DMS53 treated with DMSO at 0.1 percent for 48 hours (cell line): ENCODE data around the gene HTR3B.
"Not testable (repeated sequence)": the region's sequence is repeated elsewhere in the genome, so short reads cannot be mapped to it uniquely, and the experiment has no call there.

ENCODE experiments used
- DNase-seq: peaks from one replicate; lab custom pipeline; 2025; ENCODE audit not compliant: unreplicated experiment; lab: John Stamatoyannopoulos, UW

Gene HTR3B

DNA sequence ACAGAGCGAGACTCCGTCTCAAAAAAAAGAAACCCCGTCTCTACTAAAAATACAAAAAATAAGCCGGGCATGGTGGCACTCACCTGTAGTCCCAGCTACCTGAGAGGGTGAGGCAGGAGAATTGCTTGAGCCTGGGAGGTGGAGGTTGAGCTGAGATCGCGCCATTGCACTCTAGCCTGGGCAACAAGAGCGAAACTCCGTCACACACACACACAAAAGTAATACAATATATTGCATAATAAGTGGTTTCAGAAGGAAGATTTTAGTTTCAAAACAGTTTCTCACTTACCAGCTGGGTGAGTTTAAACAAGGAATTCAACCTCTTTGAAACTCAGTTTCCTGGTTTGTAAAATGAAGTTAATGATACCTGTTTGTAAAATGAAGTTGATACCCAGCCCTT, 37.7 kb downstream of the HTR3B start:
- DNase-seq = no peak

DNA sequence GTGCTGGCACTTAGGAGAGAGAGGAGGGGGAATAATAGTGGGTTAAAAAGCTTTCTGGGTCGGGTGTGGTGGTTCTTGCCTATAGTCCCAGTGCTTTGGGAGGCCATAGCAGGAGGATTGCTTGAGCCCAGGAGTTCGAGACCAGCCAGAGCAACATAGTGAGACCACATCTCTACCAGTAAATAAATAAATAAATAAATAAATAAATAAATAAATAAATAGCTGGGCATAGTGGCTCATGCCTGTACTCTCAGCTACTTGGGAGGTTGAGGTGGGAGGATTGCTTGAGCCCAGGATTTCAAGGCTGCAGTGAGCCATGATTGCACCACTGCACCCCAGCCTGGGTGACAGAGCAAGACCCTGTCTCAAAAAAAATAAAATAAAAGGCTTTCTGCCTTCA, 41.6 kb downstream of the HTR3B start:
- not testable (repeated sequence) for DNase-seq

DNA sequence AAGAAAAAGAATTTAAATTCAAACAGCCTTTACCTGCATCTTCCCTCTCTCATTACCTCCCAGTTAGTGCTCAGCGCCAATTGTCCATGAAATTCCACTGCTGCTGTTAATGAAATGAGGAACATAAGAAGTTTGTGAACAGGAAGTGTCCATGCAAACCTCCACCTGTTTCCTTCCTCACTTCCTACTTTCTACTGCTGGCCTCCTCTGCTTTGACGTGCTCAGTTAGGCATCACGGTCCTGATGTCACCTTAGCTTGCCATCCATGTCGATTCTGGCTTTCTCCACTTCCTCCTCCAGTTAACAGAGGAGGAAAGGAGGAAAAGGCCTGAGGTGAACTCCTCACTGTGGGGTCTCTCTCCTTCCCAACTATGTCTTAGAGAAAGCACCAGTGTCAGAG, 43.4 kb downstream of the HTR3B start:
- DNase-seq = no peak

DNA sequence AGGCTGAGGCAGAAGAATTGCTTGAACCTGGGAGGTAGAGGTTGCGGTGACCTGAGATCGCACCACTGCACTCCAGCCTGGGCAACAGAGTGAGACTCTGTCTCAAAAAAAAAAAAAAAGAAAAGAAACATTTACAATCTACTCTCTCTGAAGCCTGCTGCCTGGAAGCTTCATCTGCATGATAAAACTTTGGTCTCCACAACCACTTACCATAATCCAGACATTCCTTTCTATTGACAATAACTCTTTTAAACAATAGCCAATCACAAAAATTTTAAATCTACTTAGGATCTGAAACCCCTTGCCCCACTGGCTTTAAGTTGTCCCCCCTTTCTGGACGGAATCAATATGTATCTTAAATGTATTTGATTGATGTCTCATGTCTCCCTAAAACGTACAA, 45.3 kb downstream of the HTR3B start:
- no peak for DNase-seq

DNA sequence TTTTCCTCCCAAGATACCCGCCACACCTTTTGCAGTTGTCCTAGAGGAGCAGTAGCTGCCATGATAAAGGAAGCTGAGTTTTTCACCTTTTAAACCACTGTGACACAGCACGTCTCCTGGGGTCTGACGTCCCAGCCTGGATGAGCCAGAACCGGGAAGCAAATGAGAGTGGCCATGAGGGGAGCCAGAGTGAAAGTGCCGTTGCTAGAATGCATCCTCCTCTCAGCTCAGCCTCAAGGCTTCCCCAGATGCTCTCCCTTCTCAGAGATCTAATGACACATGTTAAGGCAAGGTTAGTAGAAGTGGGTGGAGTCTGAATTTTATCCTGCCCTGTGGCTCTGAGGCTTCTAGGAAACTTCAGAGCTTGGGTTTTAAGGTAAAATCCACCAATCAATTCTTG, 46.9 kb downstream of the HTR3B start:
- no peak for DNase-seq

DNA sequence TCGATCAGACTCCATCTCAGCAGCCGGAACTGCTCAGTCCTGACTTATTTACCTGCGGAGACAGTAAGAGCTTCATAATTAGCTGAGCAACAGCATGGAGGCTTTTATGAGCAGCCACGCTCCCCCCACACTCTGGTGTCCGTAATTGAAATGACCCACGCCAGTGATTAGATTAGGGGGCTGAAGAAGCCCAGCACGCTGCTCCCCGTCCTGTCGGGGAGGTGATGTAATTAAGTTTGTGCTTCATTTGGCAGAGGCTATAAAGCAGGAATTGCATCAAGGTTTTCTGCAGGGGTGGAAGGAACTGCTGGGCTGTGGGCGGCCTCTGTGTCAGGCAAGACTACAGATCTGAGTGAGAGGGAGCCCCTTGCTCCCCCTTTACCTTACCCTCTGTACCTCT, 47.5 kb downstream of the HTR3B start:
- DNase-seq = no peak

DNA sequence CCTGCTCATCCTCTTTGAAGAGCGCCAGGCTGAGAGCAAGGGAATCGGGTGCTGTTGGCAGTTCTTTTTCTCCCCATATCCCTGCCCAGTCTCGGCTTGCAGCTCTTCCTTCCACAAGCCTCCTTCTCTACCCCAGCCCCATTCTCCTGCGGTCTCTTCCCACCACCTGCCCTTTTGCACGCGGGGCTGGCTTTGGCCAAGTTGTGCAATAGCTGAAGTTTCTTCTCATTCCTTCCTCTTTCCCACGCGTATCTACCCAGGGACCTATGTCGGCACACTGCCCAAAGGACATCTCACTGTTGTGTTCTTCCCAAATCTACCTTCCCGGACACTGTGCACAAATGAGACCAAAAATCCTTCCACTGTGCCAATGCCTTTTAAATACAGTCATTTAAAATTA, 48.0 kb downstream of the HTR3B start:
- no peak for DNase-seq

DNA sequence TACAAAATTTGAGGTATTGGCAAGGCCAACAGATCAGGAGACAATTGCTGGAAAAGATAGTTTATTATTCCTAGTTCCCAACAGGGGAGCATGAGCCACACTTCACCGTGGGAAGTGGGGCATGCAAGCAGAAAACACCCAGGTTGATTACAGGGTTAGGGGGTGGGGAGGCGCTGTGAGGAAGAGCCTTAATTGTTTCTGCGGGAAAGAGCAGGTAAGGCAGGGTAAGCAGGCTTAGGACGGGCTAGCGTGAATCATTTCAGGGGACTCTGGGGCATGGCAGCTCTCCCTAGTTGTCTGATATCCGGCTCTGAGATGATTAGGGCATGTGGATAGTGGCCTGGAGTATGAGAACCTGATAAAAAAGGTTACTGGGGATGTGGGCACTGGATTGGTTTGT, 49.6 kb downstream of the HTR3B start:
- DNase-seq = no peak

DNA sequence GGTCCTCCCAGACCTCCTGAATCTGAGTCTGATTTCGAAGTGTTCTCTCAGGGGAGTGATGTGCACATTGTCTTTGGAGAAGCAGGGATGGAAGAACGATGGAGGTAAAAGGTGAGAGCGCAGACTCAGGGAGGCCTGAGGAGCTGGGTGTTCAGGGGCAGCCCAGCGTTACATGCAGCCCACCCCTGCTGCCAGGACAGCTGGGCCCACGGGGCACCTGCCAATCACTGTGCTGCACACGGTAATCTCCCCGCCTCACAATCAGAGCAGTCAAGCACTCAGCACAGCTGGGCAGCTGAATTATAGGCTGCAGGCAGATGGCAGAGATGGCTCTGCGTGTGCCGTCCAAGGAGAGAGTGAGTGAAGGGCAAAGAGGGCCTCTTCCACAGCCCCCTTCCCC, 52.4 kb downstream of the HTR3B start:
- DNase-seq = no peak

DNA sequence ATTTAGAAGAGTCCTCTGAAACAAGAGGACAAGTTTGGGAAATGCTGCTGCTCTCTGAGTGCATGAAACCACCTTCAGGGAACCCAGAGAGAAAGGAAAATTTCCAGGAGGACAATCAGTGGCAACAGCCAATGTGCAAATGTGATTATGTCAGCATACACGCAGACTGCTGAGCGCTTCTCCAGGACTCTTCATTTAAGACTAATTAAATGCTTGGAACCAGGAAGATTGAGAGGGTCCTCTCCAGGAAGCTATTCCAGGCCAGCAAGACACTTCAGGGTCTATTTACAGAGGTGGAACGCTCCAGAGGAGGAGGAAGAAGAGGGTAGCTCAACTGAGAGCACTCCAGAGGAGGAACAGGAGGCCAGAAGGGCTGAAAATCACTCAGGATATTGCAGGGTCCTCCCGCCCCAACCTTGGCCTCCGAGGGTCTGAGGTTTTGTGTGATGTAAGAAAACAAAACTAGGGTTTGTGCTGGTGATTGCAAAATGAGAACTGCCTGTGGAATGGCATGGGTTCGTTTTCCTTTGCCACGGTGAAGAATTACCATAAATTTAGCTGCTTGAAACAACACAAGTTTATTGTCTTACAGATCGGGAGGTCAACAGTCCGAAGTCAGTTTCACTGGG, 56.2 kb downstream of the HTR3B start:
- no peak for DNase-seq

DNA sequence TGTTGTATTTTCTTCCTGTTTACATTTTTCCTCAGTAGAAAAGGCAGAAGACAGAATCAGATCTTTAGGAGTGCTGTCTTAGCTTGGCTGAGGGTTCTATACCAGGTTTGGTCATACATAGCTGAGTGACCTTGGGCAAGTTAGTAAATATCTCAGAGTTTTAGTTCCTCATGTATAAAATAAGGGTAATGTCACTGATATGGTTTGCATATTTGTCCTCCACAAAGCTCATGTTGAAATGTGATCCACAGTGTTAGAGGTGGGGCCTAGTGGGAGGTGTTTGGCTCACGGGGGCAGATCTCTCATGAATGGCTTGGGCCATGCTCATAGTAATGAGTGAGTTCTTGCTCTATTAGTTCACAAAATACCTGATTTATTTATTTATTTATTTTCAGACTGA, 62.8 kb downstream of the HTR3B start:
- DNase-seq = no peak

DNA sequence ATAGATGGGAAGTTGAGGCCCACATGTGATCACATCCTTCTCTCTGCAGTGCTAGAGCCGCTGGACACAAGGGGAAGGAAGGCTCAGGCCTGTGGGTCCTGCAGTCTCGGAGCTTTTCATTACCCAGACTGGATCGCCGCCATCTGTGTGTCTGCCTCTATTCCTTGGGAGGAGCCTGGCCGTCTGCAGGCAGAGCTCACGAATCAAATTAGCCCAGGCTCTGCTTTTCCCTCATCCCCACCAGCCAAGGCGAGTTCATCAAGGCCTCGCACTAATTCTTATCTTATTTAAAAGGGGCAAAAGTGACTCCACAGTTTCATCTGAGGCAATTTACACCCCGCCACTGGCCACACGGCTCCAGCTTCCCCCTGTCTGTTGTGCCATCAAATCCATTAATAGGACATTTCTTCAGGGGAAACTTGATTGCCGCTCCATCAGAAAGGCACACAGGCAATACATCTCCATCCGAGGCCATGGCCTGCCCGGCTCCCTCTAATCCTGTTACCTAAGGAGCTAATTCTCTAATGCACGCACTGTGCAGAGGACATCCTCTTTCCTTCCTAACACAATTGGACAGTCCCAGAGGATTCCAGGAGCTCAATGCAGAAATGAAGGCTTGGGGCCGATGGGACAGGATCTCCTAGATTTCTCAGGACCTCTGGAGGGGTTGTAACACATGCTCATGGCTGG, 67.1 kb downstream of the HTR3B start:
- no peak for DNase-seq

DNA sequence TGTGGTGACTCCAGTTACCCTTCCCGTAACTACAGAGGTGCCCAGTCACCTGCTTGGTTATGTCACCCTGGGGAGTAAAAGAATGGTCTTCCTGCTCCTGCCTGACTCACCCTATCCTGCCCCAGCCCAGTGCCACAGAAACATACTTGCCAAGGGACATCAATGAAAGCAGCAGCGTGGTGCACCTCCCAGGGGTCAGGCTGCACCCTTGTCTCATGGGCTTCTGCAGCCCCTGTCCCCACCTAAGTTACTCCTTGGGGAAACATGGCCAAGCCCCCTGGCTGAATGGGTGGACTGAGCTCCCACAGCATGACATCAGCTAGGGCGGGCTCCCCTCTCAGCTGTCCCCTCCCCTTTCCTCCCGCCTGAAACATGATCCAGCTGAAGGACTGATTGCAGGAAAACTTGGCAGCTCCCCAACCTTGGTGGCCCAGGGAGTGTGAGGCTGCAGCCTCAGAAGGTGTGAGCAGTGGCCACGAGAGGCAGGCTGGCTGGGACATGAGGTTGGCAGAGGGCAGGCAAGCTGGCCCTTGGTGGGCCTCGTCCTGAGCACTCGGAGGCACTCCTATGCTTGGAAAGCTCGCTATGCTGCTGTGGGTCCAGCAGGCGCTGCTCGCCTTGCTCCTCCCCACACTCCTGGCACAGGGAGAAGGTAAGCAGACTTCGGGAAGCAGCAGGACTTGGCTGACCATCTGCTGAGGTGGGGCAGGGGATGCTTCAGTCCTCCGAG, 70.3 kb downstream of the HTR3B start, which contains the start of gene HTR3A:
Gene HTR3A (plus strand): TSS at position 368 of the 730 bp plus-strand sequence. CDS start 218 bp downstream, at position 586.
- DNase-seq = peak; percentile 89

DNA sequence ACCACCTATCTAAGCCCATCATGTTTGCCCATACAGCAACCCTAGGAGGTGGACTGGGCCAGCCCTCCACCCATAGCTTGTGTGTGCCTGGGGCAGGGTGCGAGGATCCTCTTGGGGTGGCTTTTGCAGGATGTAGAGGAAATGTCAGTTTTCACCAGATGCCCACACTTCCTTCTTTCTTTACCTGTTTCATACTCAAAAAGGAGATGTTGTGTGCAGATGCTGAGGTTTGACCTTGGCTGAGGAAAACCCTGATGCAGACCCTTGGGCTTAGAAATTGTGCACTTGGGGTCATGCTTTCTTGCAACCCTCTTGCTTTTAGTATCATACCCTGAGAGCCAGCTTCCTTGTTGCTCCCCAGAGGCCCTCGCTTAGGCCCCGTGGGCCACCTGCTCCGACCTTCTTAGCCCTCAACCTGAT, 72.5 kb downstream of the HTR3B start:
- no peak for DNase-seq

DNA sequence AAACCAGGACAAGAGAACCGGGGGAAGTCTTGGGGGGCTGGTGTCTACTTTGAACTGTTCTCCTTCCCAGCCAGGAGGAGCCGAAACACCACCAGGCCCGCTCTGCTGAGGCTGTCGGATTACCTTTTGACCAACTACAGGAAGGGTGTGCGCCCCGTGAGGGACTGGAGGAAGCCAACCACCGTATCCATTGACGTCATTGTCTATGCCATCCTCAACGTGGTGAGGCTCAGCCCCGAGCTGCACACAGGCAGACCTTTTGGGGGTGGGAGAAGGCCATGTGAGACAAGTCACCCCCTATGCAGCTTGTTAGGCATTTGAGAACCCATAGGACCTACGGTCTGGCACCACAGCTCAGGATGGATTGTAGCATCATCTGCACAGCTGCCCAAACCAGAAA, 73.1 kb downstream of the HTR3B start:
- no peak for DNase-seq

DNA sequence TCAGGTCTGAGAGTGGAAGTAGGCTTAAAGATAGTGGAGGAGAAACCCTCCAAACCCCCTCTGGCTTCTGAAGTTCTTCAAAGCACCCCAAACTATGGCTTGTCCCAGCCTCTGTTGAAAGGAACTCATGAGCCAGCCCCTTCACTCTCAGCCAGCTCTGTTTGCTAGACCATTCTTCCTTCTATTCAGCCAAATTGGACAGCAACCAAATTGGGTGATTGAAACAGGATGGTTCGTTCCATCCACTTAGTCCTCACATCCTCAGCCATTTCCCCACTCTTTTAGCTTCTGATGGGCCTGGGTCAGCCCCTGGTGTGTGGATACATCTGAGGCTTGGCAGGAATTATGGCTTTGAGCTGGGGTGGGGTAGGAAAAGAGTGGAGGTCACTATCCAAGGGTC, 74.8 kb downstream of the HTR3B start:
- DNase-seq = no peak

DNA sequence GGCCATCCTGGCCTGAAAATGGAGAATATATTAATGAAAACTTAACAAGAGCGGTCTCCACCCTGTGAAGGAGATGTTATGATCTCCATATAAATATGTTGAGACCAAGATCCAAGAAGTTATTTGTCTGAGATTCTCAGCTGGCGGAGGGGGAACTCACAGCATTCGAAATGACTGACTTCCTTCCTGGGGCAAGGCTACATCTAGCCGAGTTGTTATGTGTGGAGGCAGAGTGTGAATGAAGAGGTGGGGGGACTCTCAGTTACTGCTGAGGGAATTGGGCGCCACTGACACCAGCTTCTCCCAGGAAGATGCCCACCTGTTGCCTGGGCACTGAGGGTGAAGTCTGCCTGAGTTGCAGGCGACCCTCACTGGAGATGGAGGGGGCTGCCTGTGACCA, 76.2 kb downstream of the HTR3B start:
- no peak for DNase-seq

DNA sequence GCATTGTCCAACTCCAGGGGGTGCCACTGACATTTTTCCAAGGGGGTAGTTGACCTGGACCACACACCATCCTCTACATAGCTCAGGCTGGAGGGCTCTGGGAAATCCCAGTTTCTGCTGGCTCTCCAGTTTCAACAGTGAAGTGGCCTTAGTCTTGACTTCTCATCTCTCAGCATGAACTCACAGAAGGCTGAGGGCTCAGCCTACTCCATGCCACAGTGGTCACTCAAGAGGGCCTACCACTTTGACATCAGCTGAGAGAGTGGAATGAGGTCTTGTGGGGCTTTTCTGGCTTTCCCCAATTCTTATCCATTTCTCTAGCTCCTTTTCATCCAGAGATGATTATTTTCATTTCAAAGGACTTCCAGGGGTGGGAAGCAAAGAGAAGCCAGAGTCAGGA, 77.7 kb downstream of the HTR3B start:
- no peak for DNase-seq

DNA sequence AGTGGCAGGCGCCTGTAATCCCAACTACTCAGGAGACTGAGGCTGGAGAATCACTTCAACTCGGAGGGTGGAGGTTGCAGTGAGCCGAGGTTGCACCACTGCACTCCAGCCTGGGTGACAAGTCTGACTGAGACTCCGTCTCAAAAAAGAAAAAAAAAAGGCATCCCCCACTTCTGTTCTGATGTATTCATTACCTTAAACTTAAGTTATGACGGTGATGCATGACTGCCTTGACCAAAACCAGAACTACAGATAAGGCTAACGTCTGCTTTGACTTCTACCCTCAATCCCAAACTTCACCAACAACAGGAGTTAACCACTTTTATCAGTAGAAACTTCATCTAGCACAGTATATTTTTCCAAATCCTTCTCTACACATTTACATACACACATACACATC, 80.2 kb downstream of the HTR3B start:
- DNase-seq = no peak

DNA sequence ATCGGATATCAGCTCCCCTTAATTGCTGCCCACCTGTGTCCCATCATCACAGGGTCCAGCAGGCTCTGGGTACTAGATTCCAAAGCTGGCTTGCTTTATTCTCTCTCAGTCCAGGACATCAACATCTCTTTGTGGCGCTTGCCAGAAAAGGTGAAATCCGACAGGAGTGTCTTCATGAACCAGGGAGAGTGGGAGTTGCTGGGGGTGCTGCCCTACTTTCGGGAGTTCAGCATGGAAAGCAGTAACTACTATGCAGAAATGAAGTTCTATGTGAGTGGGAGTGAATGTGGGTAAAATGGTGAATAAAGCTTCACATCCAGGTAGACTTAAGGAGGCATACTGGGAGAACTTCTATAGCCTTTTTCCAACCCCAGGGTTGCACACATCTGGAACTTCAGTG, 81.3 kb downstream of the HTR3B start:
- no peak for DNase-seq

DNA sequence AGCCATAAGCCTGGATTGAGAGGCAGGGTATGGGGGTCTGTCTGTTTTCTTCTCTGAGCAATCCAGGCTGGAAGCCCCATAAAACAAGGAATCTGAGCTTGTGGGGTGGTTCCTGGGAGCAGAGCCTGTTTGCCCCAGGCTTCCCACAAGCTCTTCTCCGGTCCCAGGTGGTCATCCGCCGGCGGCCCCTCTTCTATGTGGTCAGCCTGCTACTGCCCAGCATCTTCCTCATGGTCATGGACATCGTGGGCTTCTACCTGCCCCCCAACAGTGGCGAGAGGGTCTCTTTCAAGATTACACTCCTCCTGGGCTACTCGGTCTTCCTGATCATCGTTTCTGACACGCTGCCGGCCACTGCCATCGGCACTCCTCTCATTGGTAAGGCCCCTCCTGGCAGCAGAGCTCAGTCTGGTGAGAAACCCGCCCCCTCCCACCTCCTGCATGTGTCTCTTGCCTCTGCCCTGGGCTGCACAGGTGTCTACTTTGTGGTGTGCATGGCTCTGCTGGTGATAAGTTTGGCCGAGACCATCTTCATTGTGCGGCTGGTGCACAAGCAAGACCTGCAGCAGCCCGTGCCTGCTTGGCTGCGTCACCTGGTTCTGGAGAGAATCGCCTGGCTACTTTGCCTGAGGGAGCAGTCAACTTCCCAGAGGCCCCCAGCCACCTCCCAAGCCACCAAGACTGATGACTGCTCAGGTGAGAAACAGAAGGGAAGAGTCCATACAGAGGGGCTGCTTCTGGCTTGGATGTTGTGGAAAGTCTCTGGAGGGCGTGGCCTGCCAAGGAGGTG, 82.0 kb downstream of the HTR3B start:
- DNase-seq = no peak

DNA sequence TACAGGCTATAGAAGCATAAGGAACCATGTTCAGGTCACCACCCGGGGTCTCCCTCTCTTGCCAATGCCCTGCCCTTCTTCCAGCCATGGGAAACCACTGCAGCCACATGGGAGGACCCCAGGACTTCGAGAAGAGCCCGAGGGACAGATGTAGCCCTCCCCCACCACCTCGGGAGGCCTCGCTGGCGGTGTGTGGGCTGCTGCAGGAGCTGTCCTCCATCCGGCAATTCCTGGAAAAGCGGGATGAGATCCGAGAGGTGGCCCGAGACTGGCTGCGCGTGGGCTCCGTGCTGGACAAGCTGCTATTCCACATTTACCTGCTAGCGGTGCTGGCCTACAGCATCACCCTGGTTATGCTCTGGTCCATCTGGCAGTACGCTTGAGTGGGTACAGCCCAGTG, 84.8 kb downstream of the HTR3B start:
- no peak for DNase-seq
